B cell (primary cell): ENCODE results near the gene ADAMTS8.

ENCODE experiments used
- CTCF ChIP-seq: fragments of 200-600 bp; IDR thresholded peaks from one replicate; pipeline ENCODE4 v1.8.0; 2022; ENCODE audit warnings: antibody characterized with exemption, mild to moderate bottlenecking
- EZH2 ChIP-seq: IDR thresholded peaks from 2 replicates; pipeline ENCODE4 v1.6.1; 2012; ENCODE audit warnings: borderline replicate concordance, low read depth, mild to moderate bottlenecking, moderate library complexity, low read length; ENCODE audit not compliant: insufficient read depth, poor library complexity, severe bottlenecking

DNA sequence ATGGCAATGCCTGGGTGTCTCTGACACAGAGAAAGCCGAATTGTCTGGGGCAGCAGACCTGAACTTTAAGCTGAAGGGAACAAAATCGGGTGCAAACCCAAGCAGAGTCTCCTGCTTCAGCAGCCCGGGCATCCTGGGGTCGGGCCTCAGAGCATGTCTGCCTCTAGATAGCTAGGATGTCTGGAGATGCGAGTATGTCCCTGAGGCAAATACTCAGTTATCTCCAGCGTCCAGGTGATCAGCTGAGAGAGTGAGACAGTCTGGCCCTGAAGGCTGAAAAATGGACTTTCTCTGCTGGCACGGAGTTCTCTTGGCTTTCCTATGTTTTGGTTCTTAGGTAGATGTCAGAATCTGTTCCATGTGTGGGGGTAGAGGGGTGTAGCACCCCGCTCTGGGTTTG is 3.3 kb downstream of the ADAMTS8 start:
- TF ChIP-seq CTCF = no peak
- TF ChIP-seq EZH2 = no peak
